HG03571 (cell line): ENCODE results near the gene GARRE1.

Experiments
- ATAC-seq: cut with Tn5 transposase; IDR thresholded peaks from one replicate; pipeline ENCODE4 v1.9.1; 2021; ENCODE audit not compliant: unreplicated experiment

GARRE1 gene

DNA sequence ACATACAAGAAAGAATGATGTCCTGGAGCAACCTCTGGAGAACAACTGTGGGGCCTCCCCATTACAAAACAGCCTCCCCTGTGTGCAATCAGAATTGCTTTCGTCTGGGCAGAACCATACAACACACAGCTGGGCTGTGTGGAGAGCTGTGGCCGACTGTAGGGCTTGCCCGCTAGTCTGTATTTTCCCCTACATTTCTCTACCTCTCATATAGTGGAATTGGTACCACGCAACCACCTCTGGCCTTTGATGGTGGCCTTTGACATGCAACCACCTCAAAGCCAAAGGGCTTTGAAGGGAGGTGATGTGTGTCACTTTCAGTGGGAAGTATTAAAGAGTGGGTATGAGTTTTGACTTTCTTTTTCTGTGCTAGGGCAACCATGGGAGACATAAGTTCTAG, 34.0 kb downstream of the GARRE1 start:
- no peak for ATAC-seq

- ATAC-seq: no peak
Measured at GRCh38 chr19:34291235-34291634, 36.9 kb downstream of the GARRE1 start.

GRCh38 chr19:34295103-34295502, 40.7 kb downstream of the GARRE1 start:
- ATAC-seq: no peak

DNA sequence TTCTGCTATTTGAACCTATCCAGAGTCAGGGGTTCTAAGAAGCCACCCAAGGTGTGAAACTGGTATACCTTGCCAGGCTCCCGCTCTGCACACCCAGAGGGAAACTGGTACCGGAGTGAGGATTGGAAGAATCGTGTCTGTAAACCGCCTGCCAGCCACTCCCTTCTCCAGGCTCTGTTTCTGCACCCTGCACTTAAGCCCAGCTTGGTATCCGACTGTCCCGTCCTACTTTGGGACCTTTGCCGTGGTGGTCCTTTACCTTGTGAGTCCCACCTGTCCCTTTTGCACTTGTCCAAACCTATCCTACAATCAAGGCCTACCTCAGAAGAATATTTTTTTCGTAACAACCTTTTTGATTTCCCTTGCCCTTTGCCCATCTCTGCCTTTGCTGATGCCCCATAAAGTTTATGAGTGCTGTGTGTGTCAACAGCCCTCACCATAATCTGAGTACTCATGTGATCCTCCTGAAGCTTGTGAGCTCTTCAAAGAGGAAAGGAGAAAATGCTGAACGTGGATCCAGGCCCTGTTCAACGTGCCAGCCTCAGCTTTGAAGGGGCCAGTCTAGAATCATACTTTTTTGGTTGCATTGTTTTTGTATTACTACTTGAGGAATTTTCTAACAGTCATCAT, 44.7 kb downstream of the GARRE1 start:
- no peak for ATAC-seq

GRCh38 chr19:34299576-34299975, 45.2 kb downstream of the GARRE1 start:
- no peak for ATAC-seq

DNA sequence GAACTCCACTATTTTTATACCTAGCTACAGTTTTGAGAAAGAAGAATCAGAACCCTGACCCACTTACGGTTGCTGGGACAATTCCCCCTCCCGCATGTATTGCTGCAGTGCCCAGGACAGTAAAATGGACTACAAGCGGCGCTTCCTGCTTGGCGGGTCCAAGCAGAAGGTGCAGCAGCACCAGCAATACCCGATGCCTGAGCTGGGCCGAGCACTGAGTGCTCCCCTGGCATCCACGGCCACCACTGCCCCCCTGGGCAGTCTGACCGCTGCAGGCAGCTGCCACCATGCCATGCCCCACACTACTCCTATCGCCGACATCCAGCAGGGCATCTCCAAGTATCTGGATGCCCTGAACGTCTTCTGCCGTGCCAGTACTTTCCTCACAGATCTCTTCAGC, 46.0 kb downstream of the GARRE1 start:
- ATAC-seq: no peak

GRCh38 chr19:34300962-34301361, 46.6 kb downstream of the GARRE1 start:
- ATAC-seq: no peak
